Gastrocnemius medialis (tissue), 4 donors: Measurements from ENCODE around the gene TEF. TPM values are rescaled to one million over a fixed set of nuclear protein-coding genes. Genes with fewer than 3 reads are reported as not detected.
"Not testable (repeated sequence)": the region's sequence is repeated elsewhere in the genome, so short reads cannot be mapped to it uniquely, and the experiment has no call there.

Source experiments
- ATAC-seq, 2 donors: fragments of 150-250 bp; one replicate each; pipeline ENCODE4 v1.9.1; 2016
- DNase-seq, 2 donors: peaks; one replicate each; pipeline ENCODE4 v3.0.0-alpha.2; 2019
- H3K27ac ChIP-seq, 4 donors: fragments of 200-600 bp; sonication (generic); 1 replicate in 1 of 4; 2 replicates in 3 of 4; pipeline ENCODE4 v1.5.1; 2016 to 2018; ENCODE audit warnings: mild to moderate bottlenecking in 2 of 4, moderate library complexity in 1 of 4
- H3K27me3 ChIP-seq, 3 donors: fragments of 200-600 bp; sonication (generic) in 2 of 3; 1 replicate in 1 of 3; 2 replicates in 2 of 3; pipeline versions ENCODE4 v1.5.1 to v1.6.0; 2016 to 2019; ENCODE audit warnings: mild to moderate bottlenecking in 1 of 3, moderate library complexity in 1 of 3
- H3K36me3 ChIP-seq, 2 donors: fragments of 200-600 bp; sonication (generic) in 1 of 2; one replicate each; pipeline ENCODE4 v1.5.1; 2017 to 2018
- H3K4me1 ChIP-seq, 2 donors: fragments of 200-600 bp; sonication (generic) in 1 of 2; one replicate each; pipeline ENCODE4 v1.5.1; 2016 to 2017; ENCODE audit warnings: mild to moderate bottlenecking in 2 of 2
- H3K4me3 ChIP-seq, 4 donors: fragments of 200-600 bp; sonication (generic) in 3 of 4; 1 replicate in 1 of 4; 2 replicates in 3 of 4; pipeline ENCODE4 v1.5.1; 2016 to 2019; ENCODE audit warnings: mild to moderate bottlenecking in 2 of 4
- H3K9me3 ChIP-seq, 3 donors: fragments of 200-600 bp; sonication (generic) in 2 of 3; 1 replicate in 1 of 3; 2 replicates in 2 of 3; pipeline ENCODE4 v1.5.1; 2016 to 2019
- CTCF ChIP-seq, 5 experiments: fragments of 450-650 bp in 3 of 5; fragments of 200-600 bp in 2 of 5; sonication (generic) in 2 of 5; IDR thresholded peaks in 4 of 5; conservative IDR thresholded peaks in 1 of 5; 1 replicate in 4 of 5; 2 replicates in 1 of 5; pipeline ENCODE4 v1.5.1; 2016 to 2019; ENCODE audit warnings: antibody characterized with exemption in 5 of 5, mild to moderate bottlenecking in 3 of 5, moderate library complexity in 3 of 5
- POLR2A ChIP-seq, 2 donors: fragments of 450-650 bp; IDR thresholded peaks; one replicate each; pipeline ENCODE4 v1.6.1; 2017; ENCODE audit warnings: antibody characterized with exemption in 2 of 2, mild to moderate bottlenecking in 2 of 2, moderate library complexity in 2 of 2
- in situ Hi-C, 4 donors: fragments of 200-750 bp; cut with MboI; loops; one replicate each; pipeline versions ENCODE4 v1.15.0 to v1.8.0; 2017; ENCODE audit warnings: low sequenced_read_pairs in 4 of 4
- intact Hi-C: fragments of 100-400 bp; cut with DNase I; formaldehyde crosslinking; loops from one replicate; pipeline ENCODE4 v1.15.1; 2023; ENCODE audit warnings: low total_unique reads
- total RNA-seq, 4 donors: library from RNA; depleted of rRNA; stranded (reverse); fragments of >200 nt; gene quantifications; one replicate each; pipeline versions ENCODE4 v1.1.0 to v1.2.3, GENCODE V29; 2016

TEF gene
- total RNA-seq, 4 donors from 2014 or later = 15.6 to 39.8 (median 19.5) TPM

- Histone ChIP-seq H3K4me3 (no peak overlapping the region), H3K36me3 (peaks cover 4 to 50% of the 10 kb centered on the region in 2 donors), H3K4me1 (peaks cover 7 to 11% of the 10 kb centered on the region in 2 donors), H3K27me3 (no peaks in the 10 kb centered on the region), H3K27ac (peak overlapping the region in 1 of 4 donors; percentile 14), H3K9me3 (no peaks in the 10 kb centered on the region)
- in situ Hi-C loops = no loop called here
- intact Hi-C loops = no loop called here
- no peak for ATAC-seq
- no peak for TF ChIP-seq POLR2A (IDR thresholded peaks at IDR 0.05)
- no peak for TF ChIP-seq CTCF (IDR thresholded peaks at IDR 0.05 in 4 of 5, conservative IDR thresholded peaks at IDR 0.05 in 1 of 5)
- DNase-seq = no peak
Measured at GRCh38 chr22:41397143-41397811, 15.5 kb downstream of the TEF start.

GRCh38 chr22:41398921-41399320 lies 17.2 kb downstream of the TEF start:
- in situ Hi-C loops (no loop called here), intact Hi-C loops (no loop called here)
- H3K4me3 ChIP-seq = no peak overlapping the region

GRCh38 chr22:41401781-41402648 lies 20.3 kb downstream of the TEF start:
- in situ Hi-C loops (loop anchor here (5.0 to 10.0 kb wide), 3 partner anchors 73 to 120 kb away; no protein-coding TSS in a partner anchor), intact Hi-C loops (no loop called here)
- Histone ChIP-seq H3K9me3 (no peaks in the 10 kb centered on the region), H3K36me3 (peaks cover 4 to 20% of the 10 kb centered on the region in 2 donors), H3K4me3 (no peak overlapping the region), H3K27me3 (no peaks in the 10 kb centered on the region), H3K27ac (peak overlapping the region; percentile 78 to 88 (median 83)), H3K4me1 (peaks cover 18 to 21% of the 10 kb centered on the region in 2 donors)
- ATAC-seq = peak; percentile 37 to 64
- DNase-seq = peak in 1 of 2 donors; percentile 78
- TF ChIP-seq POLR2A (IDR thresholded peaks at IDR 0.05) (peak; percentile 40 to 49), CTCF (IDR thresholded peaks at IDR 0.05 in 4 of 5, conservative IDR thresholded peaks at IDR 0.05 in 1 of 5) (no peak)

More at GRCh38 chr22:41398921-41399320, 17.2 kb downstream of the TEF start:
- DNase-seq = no peak
- no peaks in the 10 kb centered on the region for H3K9me3 ChIP-seq
- no peak for ATAC-seq
- H3K4me1 ChIP-seq = peaks cover 14 to 20% of the 10 kb centered on the region in 2 donors
- H3K27ac ChIP-seq = no peak overlapping the region
- TF ChIP-seq CTCF (IDR thresholded peaks at IDR 0.05 in 4 of 5, conservative IDR thresholded peaks at IDR 0.05 in 1 of 5) = no peak
- TF ChIP-seq POLR2A (IDR thresholded peaks at IDR 0.05) = no peak
- H3K27me3 ChIP-seq = no peaks in the 10 kb centered on the region
- H3K36me3 ChIP-seq = peaks cover 4 to 50% of the 10 kb centered on the region in 2 donors

GRCh38 chr22:41402851-41403250 lies 21.1 kb downstream of the TEF start:
- H3K27me3 ChIP-seq, H3K9me3 ChIP-seq, H3K4me3 ChIP-seq, ATAC-seq, DNase-seq: not testable (repeated sequence)
- intact Hi-C loops (loop anchor here (1.0 kb wide), 2 partner anchors 114 to 123 kb away; no protein-coding TSS in a partner anchor), in situ Hi-C loops (loop anchor here (5.0 to 10.0 kb wide), 3 partner anchors 72 to 119 kb away; no protein-coding TSS in a partner anchor)
- Histone ChIP-seq H3K27ac (peak overlapping the region; percentile 78 to 88 (median 83)), H3K4me1 (peaks cover 18 to 21% of the 10 kb centered on the region in 2 donors), H3K36me3 (peaks cover 0 to 12% of the 10 kb centered on the region in 2 donors)
